Keratinocyte (primary cell): ENCODE measurements around the gene TACC2.

Experiments used
- CTCF ChIP-seq, 3 experiments: IDR thresholded peaks in 1 of 3; conservative IDR thresholded peaks in 1 of 3; optimal IDR thresholded peaks in 1 of 3; 2 replicates in 2 of 3; 3 replicates in 1 of 3; pipeline versions ENCODE3 to v1.5.1; 2011; ENCODE audit warnings: low read length in 3 of 3, mild to moderate bottlenecking in 3 of 3, moderate library complexity in 2 of 3, control low read depth in 1 of 3, inconsistent platforms in 1 of 3; ENCODE audit not compliant: insufficient read depth in 2 of 3; ENCODE audit errors: extremely low read depth in 1 of 3
- EZH2 ChIP-seq: IDR thresholded peaks from one replicate; pipeline ENCODE4 v1.6.1; 2012; ENCODE audit warnings: inconsistent platforms, mild to moderate bottlenecking, low read length, moderate library complexity

- no peak for TF ChIP-seq CTCF (optimal IDR thresholded peaks at IDR 0.05 in 1 of 3, IDR thresholded peaks at IDR 0.05 in 1 of 3, conservative IDR thresholded peaks at IDR 0.05 in 1 of 3; ENCODE audit: extremely low read depth in 1 of 3, insufficient read depth in 2 of 3, low read length in 3 of 3)
- no peak for TF ChIP-seq EZH2
Measured at GRCh38 chr10:122176232-122177213, 187.6 kb downstream of the TACC2 start.
